Measurements from ENCODE around the gene R3HDM2.

DNA sequence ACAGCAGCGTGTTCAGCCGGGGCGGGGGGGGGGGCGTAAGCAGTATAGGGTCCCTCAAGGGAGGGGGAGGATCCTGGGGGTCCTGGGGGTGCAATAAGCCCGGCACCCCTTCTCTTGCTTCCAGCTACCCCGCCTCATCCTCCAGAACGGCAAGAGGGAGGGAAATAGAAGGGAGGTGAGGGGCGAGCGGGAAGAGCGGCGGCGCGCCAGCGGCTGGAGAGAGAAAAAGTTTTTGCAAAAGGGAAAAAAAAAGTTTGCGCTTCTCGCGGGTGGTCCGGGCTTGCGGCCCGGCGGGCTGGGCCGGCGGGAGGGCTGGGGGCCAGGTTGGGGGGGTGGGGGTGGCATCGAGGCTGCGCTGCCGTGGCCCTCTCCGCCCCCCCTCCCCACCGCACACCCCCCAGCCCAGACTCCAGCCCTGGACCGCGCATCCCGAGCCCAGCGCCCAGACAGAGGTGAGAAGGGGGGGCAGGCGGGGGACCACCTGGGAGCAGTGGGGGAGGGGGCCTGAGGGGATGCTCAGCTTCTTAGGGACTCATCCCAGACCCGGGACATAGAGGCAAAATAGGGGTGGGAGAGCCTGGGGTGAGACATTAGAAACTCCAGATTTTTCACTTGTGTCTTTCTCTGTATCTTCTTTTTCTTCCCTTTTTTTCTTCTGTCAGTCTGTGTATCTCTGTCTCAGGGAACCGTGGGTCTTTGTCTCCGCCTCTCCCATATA, 29.1 kb upstream of the R3HDM2 start, which contains the start of gene GLI1:
- TF ChIP-seq, protein P1, sequence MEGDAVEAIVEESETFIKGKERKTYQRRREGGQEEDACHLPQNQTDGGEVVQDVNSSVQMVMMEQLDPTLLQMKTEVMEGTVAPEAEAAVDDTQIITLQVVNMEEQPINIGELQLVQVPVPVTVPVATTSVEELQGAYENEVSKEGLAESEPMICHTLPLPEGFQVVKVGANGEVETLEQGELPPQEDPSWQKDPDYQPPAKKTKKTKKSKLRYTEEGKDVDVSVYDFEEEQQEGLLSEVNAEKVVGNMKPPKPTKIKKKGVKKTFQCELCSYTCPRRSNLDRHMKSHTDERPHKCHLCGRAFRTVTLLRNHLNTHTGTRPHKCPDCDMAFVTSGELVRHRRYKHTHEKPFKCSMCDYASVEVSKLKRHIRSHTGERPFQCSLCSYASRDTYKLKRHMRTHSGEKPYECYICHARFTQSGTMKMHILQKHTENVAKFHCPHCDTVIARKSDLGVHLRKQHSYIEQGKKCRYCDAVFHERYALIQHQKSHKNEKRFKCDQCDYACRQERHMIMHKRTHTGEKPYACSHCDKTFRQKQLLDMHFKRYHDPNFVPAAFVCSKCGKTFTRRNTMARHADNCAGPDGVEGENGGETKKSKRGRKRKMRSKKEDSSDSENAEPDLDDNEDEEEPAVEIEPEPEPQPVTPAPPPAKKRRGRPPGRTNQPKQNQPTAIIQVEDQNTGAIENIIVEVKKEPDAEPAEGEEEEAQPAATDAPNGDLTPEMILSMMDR (IDR thresholded peaks at IDR 0.05) = no peak
- no peak for TF ChIP-seq POLR2A (IDR thresholded peaks at IDR 0.05)
